T-helper 1 cell treated with Interleukin-12 subunit alpha and Interleukin-12 subunit beta and Interleukin-4 antibody, amounts not matched to agents 30 ng/mL and 1 ng/mL, for 36 hours (primary cell): Measurements from ENCODE around the gene PTBP3. TPM values are rescaled to one million over a fixed set of nuclear protein-coding genes. Genes with fewer than 3 reads are reported as not detected.
"Not testable (repeated sequence)": the region's sequence is repeated elsewhere in the genome, so short reads cannot be mapped to it uniquely, and the experiment has no call there.

Source experiments
- intact Hi-C: fragments of 100-400 bp; cut with micrococcal nuclease; formaldehyde crosslinking; loops from one replicate; pipeline ENCODE4 v1.15.1; 2024
- total RNA-seq: library from RNA; stranded (reverse); gene quantifications from 2 replicates; pipeline ENCODE4 v1.2.3, GENCODE V29; 2022

The PTBP3 gene
- total RNA-seq, 1 donor from 2014 or later, result 158 TPM

GRCh38 chr9:112325600-112325999, 7.8 kb downstream of the PTBP3 start:
- intact Hi-C loops, result loop anchor here (5.0 kb wide), 1 partner anchor 53 kb away; no protein-coding TSS in a partner anchor

GRCh38 chr9:112325127-112325526, 8.3 kb downstream of the PTBP3 start:
- intact Hi-C loops, result loop anchor here (5.0 kb wide), 1 partner anchor 53 kb away; no protein-coding TSS in a partner anchor

GRCh38 chr9:112323378-112323854, 10.0 kb downstream of the PTBP3 start:
- intact Hi-C loops, result no loop called here

GRCh38 chr9:112322701-112323377, 10.6 kb downstream of the PTBP3 start:
- intact Hi-C loops, result no loop called here

- intact Hi-C loops, result no loop called here
These were observed 17.0 kb downstream of the PTBP3 start for GRCh38 chr9:112316258-112316943.

GRCh38 chr9:112315331-112316257, 17.8 kb downstream of the PTBP3 start:
- intact Hi-C loops, result no loop called here

GRCh38 chr9:112312139-112312538, 21.3 kb downstream of the PTBP3 start:
- intact Hi-C loops, result no loop called here

- intact Hi-C loops, result no loop called here
These were observed 21.9 kb downstream of the PTBP3 start for GRCh38 chr9:112311497-112311896.

- intact Hi-C loops, result no loop called here
These were observed 22.6 kb downstream of the PTBP3 start for GRCh38 chr9:112310826-112311225.

GRCh38 chr9:112308588-112308987, 24.8 kb downstream of the PTBP3 start:
- intact Hi-C loops, result no loop called here

GRCh38 chr9:112301420-112301819, 32.0 kb downstream of the PTBP3 start:
- intact Hi-C loops, result no loop called here

GRCh38 chr9:112299514-112299913, 33.9 kb downstream of the PTBP3 start:
- intact Hi-C loops, result no loop called here

GRCh38 chr9:112296929-112297328, 36.5 kb downstream of the PTBP3 start:
- intact Hi-C loops, result no loop called here

GRCh38 chr9:112295174-112295573, 38.2 kb downstream of the PTBP3 start:
- intact Hi-C loops, result no loop called here

GRCh38 chr9:112288029-112288428, 45.4 kb downstream of the PTBP3 start:
- intact Hi-C loops, result no loop called here

GRCh38 chr9:112286926-112287325, 46.5 kb downstream of the PTBP3 start:
- intact Hi-C loops, result no loop called here

GRCh38 chr9:112285056-112285455, 48.4 kb downstream of the PTBP3 start:
- intact Hi-C loops, result no loop called here

GRCh38 chr9:112283582-112284253, 49.7 kb downstream of the PTBP3 start:
- intact Hi-C loops, result no loop called here

GRCh38 chr9:112282841-112283240, 50.6 kb downstream of the PTBP3 start:
- intact Hi-C loops, result not testable (repeated sequence)

- intact Hi-C loops, result no loop called here
These were observed 52.5 kb downstream of the PTBP3 start for GRCh38 chr9:112280904-112281303.

GRCh38 chr9:112279501-112279900, 53.9 kb downstream of the PTBP3 start:
- intact Hi-C loops, result no loop called here
